HG03575 (cell line): Measurements from ENCODE around the gene LCP2.

Experiments
- ATAC-seq: cut with Tn5 transposase; IDR thresholded peaks from one replicate; pipeline ENCODE4 v1.9.1; 2021; ENCODE audit not compliant: unreplicated experiment, insufficient number of reproducible peaks, low FRiP score; ENCODE audit errors: extremely low read depth

The LCP2 gene

DNA sequence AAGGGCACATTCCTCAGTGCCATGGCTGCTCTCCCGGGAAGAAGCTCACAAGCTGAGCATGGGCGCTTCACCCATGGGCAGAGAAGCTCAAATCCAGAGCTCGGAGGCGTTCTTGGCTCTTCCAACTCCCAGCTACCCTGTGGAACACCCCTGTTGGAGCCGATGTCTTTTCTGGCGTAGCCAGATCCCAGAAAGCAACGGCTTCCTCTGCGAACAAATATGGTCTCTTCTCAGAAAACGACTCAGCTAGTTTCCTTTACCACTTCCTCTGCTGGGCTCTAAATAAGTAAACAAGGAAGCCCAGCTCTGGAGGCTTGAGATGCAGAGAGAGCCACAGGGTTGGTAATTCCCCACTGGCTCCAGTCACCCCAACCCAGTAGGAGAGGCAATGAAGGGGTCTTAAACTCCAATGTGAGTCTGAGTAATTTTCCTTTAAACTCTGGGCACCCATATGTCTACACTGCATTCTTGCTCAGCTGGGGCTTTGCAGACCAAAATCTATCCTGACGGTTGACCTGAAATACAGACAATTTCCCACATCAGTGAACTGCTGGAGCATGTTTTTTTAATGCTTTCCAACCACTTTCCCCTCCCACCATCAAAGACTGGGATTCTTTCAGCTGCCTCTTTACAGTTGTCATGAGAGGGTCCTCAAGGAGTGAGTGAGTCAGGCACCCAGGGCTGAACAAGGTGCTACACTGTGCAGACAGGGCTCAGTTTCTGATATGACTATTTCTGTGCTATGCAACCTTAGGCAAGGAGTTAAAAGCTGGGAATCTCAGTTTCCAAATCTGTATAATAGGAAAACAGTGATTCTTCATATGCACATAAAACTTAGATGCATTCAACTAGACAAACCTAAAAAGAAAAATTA is at the start of gene LCP2:
LCP2 (minus strand) TSS at position 189 of the 874 bp plus-strand sequence; CDS start at position 23, 166 bp downstream.
- ATAC-seq, result no peak

DNA sequence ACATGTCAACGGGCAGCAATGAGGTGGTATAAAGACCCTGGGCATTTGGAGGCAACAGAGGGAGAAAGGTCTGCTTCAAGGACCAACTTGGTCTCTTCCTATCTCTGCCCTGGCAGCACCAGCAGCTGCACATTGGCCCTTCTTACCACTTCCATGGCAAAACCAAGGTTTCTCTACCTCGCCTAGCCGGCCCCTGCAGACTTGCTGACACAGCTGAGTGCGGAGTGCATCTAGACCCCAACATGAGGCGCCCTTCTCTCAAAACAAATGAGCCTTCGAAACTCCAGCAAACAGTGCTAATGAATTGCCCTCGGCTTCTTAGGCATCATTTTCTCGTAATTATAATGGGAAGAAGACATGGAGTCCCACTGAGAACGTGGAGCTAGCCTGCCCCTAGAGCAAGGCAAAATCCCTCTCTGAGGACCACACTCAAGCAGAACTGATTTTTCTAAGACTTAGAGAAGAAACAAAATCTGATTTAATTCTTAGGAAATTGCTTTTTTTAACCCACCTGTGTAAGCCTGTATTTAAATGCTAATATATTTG is 49.5 kb upstream of the LCP2 start:
- no peak for ATAC-seq

DNA sequence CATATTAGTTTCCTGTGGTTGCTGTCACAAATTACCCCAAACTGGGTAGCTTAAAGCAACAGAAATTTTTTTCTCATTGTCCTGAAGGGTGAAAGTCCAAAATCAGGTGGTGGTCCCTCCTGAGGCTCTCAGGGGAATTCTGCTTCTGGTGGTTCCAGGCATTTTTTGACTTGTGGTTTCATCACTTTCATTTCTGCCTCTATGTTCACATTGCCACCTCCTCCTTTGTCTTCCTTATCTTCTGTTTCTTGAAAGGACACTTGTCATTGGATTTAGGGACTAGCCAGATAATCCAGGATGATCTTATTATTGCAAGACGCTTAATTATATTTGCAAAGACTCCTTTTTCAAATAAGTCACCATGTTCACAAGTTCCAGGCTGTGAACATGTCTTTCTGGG is 48.4 kb upstream of the LCP2 start:
- ATAC-seq, result no peak

DNA sequence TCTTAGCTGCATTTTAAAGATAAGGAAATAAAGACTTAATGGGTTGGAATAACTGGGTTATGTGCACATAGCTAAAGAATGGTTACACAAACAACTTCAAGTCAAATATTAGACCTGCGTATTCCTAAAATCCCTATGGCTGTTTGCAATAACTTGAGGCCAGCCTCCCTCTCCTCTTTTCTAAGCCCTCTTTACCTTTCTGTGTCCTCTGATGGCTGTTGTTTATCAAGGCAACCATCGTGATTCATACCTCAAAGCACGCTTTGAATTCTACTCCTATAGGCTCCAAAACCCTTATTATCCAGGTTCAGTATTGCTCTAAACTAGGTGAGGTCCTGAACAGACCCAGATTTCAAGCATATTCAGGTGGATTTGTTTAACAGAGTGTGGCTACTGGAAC is 45.6 kb upstream of the LCP2 start:
- no peak for ATAC-seq

DNA sequence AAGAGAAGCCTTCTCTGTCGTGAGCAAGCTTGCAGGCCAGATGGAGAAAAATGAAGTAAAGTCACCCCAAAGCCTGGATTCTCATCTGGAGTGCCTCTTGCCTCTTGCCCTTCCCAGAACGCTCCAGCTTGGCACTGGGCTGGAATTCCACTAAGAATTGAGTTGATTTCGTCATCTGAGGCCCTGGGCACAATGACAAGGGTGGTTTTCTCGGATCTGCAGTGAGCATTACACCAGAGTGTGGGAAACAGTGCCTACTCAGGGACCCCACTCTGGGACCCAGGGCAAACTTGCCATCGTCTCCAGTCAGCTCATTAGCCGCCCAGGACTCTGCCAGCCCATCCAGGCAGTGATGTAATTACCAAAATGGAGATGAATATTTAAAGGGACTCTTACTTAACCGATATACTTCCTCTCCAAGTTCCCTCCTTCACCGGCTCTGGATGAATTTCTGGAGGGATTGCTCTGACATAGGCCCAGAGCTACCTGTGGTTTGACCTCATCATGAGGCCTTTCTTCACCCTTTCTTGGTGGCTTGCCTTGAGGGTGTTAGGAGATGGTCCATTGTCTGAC is 44.7 kb upstream of the LCP2 start:
- no peak for ATAC-seq

DNA sequence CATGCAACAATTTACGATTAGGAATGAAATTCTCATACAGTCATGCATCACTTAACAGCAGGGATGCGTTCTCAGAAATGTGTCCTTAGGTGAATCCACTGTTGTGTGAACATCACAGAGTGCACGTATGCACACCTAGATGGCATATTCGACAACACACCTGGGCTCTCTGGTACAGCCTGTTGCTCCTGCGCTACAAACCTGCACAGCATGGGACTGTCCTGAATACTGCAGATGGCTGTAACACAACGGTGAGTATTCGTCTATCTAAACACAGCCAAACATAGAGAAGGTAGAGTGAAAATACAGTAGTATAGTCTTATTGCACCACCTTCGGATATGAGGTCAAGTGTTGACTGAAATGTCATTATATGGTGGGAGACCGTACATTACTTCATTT is 44.0 kb upstream of the LCP2 start:
- ATAC-seq, result no peak

DNA sequence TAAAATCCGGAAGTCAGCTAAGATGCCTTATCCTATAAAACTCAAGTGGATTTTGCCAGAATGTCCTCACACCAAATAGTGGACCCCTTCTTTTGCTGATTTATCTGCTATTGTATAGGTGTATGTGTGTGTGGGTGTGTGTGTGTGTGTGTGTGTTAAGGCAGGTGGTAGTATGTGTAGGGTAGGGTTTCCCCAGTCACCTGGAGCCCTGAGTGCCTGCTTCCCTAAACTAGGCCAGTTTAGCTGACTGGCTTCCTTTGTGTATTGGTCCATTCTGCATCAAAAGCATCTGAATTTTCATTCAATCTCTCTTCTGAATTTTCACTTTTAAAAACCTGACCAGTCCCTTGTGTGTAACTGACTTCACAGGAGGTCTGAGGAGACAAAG is 42.2 kb upstream of the LCP2 start:
- no peak for ATAC-seq

DNA sequence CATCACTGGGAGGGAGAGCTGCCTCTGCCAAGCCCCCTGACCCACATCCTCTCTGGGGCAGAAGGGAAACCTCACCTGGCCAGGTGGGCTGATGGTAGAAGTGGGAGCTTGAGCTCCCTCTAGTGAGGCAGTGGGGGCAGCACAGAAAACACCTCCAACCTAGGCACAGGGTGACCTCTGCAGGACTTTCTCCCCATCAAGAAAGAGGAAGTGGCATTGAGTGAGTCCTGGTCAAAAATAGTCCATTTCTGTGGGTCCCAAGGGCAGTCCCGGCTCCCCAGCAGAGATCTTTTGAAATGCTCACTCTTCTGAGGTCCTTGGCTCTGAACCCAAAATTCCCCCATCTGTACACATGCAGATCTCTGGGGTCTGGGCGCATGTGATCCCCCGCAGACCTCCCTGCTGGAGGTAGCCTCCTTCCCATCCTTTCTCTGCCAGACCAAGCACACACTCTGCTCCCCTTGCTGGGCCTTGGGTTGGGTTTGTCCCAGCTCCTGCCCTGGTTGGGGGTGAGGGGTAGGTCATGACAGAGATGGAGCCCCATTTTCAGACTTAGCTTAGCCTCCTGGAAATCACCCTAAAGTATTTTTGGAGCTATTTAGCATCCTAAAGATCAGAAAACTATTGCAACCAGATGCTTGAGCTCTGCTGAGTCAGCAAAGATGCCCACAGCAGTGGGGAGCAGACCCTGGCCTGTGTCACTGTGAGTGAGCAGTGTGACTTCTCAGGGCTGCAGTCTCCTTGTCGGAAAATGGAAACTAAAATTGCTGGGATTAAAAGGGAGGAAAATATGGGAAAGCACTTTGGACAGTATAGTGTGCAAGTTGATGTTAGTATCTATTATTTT is 41.6 kb upstream of the LCP2 start:
- ATAC-seq, result peak; percentile 68

DNA sequence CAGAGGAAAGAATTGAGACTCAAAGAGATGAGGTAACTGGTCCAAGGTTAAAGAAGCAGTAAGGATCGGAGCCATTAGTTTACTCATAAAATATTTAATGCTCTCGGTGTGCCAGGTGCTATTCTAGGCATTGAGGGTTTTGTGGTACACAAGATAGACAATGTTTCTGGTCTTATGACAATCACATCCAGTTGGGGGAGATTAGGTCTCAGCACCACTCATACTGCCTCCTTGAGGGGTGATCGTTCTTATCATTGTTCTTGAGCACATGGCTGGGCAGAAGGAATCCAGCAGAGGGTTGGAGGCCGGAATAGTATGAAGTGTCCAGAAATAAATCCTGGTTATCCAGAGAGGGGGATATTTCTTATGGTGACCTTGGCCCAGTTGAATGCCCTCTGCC is 40.7 kb upstream of the LCP2 start:
- ATAC-seq, result no peak

DNA sequence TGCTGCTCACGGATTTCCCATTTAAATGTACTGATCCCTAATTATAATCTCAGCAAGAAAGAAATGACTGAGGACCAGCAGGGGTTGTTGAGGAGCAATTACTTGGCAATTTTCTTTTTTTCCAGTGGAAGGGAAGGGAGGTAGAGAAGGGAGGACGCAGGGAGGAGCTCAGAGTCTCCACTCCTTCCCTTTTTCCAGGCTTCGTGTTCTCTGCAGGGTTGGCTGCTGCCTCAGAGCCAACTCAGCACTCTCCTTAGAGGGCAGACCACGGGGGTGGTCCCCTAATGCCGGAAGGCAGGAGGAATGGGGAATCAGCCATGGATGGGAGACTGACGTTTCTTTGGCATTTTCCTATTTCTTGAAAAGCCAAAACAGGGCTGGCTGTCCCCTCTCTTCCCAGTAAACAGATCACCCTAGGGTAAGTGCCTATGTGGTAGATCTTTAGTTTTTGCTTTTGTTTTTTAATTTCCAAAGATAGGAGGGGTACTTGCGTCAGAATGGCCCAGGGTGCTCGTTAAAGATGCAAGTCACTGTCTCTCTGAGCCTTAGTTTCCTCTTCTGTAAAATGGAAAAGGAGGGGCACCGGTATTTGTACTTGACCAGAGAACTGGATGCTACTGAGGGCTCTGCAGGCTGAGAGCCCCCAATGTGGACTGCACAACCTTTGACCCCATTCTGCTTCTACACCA is 39.6 kb upstream of the LCP2 start:
- no peak for ATAC-seq

DNA sequence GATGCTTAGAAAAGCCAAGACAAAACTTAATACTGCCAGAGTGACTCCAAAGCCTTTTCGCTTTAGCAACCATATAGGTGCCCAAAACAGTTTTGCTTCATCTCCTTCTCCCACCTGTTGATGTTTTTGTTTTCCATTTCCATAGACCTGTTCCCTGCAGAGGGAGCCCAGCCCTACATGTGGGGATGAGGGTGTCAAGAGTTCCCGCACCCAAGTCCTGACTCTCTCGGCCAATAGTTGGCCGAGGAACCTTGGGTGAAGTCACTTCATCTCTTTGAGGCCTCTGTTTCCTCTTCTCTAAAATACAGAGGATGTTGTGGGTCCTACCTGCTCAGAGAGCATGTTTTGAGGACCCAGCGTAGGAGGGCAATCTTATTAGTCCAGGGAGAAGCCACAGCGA is 38.5 kb upstream of the LCP2 start:
- ATAC-seq, result no peak

DNA sequence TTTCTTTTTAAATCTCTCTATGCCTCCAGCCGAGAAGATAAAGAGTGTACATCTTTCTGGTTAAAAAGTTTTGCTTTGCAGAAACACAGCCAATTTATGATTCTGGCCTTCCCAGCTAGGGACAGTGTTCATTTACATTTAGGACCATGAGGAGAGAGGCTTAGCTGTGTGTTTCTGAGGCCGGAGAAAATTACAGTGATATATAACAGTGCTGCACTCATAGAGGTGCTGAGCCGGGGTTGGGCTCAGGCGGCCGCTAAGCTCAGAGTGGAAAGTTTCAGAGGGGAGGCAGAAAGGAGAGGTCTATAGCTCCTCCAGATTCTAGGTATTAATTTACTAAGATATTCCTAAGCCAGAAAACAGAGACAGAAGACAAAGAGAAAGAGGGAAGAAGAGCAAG is 37.0 kb upstream of the LCP2 start:
- no peak for ATAC-seq

DNA sequence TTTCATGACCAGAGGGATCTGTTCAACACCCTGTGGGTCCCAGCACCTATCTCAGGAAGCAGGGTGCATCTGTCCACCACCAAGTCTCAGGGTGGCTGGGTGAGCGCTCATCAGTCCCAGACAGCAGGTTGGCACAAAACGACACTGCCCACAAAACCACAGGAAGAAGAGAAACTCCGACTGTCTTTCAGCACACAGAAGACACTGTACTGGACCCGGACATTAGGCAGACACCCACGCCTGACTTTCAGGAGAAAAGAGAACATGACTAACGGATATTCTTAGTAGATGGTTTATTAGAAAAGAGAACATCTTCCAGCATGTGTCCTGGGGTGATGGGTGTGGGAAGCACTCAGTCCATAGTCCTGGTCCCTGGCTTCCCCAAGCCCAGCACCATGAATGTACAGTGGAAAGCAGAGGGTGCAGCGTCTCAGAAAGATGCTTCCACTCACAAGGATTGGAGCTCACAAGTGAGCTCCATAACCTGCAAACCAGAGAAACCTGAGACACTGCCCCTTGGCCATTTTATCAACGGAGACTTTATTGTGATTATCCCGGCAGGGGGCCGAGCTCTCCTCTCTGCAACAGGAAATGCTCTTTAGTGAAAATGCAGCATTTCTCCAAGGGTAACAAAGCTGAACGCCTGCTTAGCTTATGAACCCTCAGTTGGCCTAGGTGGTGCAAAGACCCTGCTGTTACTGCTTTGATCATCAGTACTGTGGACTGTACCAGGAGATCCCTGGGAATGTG is 35.8 kb upstream of the LCP2 start:
- ATAC-seq, result peak; percentile 28

DNA sequence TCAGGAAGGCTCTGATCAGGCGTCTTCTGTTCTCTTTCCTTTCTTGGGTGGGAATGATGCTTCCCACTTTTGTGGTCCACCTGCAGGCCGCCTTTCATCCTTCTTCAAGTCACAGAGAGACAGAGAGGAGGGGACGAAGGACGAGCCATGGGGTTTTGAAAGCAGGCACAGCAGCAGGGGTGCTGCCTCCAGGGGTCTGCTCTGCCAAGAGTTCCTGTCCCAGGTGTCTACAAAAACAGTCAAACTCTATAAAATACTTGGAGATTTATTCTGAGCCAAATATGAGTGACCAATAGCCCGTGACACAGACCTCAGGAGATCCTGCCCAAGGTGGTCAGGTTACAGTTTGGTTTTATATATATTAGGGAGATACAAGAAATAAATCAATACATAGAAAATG is 34.5 kb upstream of the LCP2 start:
- ATAC-seq, result no peak

DNA sequence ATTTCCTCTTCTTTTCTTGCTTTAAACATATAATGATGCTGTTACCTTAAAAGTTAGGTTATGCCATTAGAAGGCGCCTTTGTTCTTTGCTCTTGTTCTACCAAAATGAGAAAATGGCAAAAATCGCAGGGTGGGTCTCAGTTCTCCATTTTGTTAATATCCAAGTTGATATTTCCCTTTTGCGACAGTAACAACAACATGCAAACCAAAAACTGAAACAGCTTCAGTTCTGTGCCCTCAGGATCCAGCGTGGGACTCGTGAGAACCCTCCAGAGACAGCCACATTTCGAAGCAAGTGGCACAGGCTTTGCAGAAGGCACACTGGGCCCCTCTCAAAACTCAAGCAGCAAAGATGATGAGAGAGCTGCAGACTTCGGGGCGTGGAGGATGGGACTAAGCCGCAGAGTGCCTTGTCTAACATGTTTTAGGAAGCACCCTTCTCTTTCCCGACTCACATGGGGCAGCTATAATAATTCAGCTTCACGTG is 33.0 kb upstream of the LCP2 start:
- ATAC-seq, result no peak

DNA sequence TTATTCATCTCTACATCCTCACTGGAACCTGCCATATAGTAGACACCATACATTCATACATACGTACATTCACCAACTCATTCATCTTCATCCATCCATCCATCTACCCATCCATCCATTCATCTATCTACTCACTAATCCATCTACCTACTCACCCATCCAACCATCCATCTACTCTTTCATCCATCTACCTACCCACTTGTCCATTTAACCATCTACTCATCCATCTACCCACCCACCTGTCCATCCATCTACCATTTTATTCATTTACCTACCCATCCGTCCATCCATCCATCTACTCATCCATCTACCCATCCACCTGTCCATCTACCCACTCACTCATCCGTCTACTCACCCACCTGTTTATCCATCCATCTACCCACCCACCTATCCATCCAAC is 31.9 kb upstream of the LCP2 start:
- ATAC-seq, result no peak

DNA sequence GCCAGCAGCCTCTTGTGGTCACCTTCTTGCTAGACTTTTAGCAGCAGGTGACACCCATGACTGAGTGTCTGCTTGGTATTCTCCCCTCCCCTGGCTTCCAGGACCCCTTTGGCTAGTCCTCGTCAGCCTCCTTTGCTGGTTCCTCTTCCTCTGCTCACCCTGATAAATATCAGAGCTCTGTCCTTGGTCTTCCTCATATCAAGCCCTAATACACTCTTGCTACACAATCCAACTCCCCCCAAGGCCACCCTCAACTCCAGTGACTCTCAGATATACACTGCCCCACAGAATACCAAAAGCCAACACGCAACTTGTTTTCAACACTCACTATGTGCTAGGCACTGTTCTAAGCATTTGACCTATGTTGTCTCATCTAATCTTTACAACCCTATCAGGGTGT is 30.3 kb upstream of the LCP2 start:
- no peak for ATAC-seq

DNA sequence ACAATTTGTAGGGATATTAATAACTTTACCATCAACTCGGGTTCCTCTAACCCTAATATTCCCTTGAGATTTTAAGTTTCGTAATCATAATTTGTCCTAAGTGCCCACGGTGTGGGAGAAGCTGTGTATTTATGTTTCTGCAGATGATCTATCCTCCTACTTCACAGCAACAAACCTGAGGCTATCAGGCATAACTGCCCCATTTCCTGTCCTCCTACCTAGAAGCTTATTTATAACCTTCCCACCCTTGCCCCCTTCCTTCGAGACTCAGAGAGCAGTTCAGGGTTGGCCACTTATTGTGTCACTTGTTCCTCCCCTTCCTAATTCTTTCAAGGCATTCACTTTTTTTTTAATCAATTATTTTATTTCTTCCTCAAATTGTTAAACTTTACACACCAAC is 29.6 kb upstream of the LCP2 start:
- ATAC-seq, result no peak
